Measurements from ENCODE around the gene LCN15.
"Not testable (repeated sequence)": the region's sequence is repeated elsewhere in the genome, so short reads cannot be mapped to it uniquely, and the experiment has no call there.

Gene LCN15

GRCh38 chr9:136762915-136763648 lies 1.2 kb downstream of the LCN15 start:
- peaks cover 0 to 6% of the 10 kb centered on the region in 2 donors for H3K27me3 ChIP-seq (ENCODE audit: control insufficient read depth in 2 of 2, insufficient read depth in 2 of 2, low read length in 2 of 2)

GRCh38 chr9:136762221-136762691 lies 2.1 kb downstream of the LCN15 start:
- Histone ChIP-seq H3K36me3 (ENCODE audit: control insufficient read depth in 2 of 2, insufficient read depth in 2 of 2, low read length in 2 of 2) (no peaks in the 10 kb centered on the region), H3K27me3 (ENCODE audit: control insufficient read depth in 2 of 2, insufficient read depth in 2 of 2, low read length in 2 of 2) (peaks cover 0 to 2% of the 10 kb centered on the region in 2 donors), H3K9me3 (ENCODE audit: control insufficient read depth in 2 of 2, low read length in 2 of 2) (no peaks in the 10 kb centered on the region), H3K9ac (ENCODE audit: low read depth in 1 of 2, low read length in 2 of 2) (no peak overlapping the region), H3K4me3 (ENCODE audit: low read length in 2 of 2) (no peak overlapping the region), H3K4me1 (ENCODE audit: control insufficient read depth in 2 of 2, insufficient read depth in 2 of 2, low read length in 2 of 2) (peaks cover 5 to 18% of the 10 kb centered on the region in 2 donors), H3K27ac (ENCODE audit: low read depth in 2 of 2, low read length in 2 of 2) (no peak overlapping the region)

More at GRCh38 chr9:136762915-136763648, 1.2 kb downstream of the LCN15 start:
- H3K9ac ChIP-seq (ENCODE audit: low read depth in 1 of 2, low read length in 2 of 2) = no peak overlapping the region
- H3K4me1 ChIP-seq (ENCODE audit: control insufficient read depth in 2 of 2, insufficient read depth in 2 of 2, low read length in 2 of 2) = peaks cover 5 to 18% of the 10 kb centered on the region in 2 donors
- no peak overlapping the region for H3K4me3 ChIP-seq (ENCODE audit: low read length in 2 of 2)
- no peaks in the 10 kb centered on the region for H3K9me3 ChIP-seq (ENCODE audit: control insufficient read depth in 2 of 2, low read length in 2 of 2)
- H3K27ac ChIP-seq (ENCODE audit: low read depth in 2 of 2, low read length in 2 of 2) = no peak overlapping the region
- H3K36me3 ChIP-seq (ENCODE audit: control insufficient read depth in 2 of 2, insufficient read depth in 2 of 2, low read length in 2 of 2) = no peaks in the 10 kb centered on the region

- Histone ChIP-seq H3K9ac (ENCODE audit: low read depth in 1 of 2, low read length in 2 of 2) (no peak overlapping the region), H3K27me3 (ENCODE audit: control insufficient read depth in 2 of 2, insufficient read depth in 2 of 2, low read length in 2 of 2) (peaks cover 0 to 2% of the 10 kb centered on the region in 2 donors), H3K4me1 (ENCODE audit: control insufficient read depth in 2 of 2, insufficient read depth in 2 of 2, low read length in 2 of 2) (peaks cover 5 to 16% of the 10 kb centered on the region in 2 donors), H3K4me3 (ENCODE audit: low read length in 2 of 2) (no peak overlapping the region), H3K9me3 (ENCODE audit: control insufficient read depth in 2 of 2, low read length in 2 of 2) (no peaks in the 10 kb centered on the region), H3K27ac (ENCODE audit: low read depth in 2 of 2, low read length in 2 of 2) (no peak overlapping the region), H3K36me3 (ENCODE audit: control insufficient read depth in 2 of 2, insufficient read depth in 2 of 2, low read length in 2 of 2) (no peaks in the 10 kb centered on the region)
Measured at GRCh38 chr9:136761545-136761981, 2.8 kb downstream of the LCN15 start.

GRCh38 chr9:136760834-136761544 lies 3.3 kb downstream of the LCN15 start:
- H3K27ac ChIP-seq (ENCODE audit: low read depth in 2 of 2, low read length in 2 of 2) = not testable (repeated sequence)

GRCh38 chr9:136760424-136760823 lies 3.9 kb downstream of the LCN15 start:
- Histone ChIP-seq H3K27ac (ENCODE audit: low read depth in 2 of 2, low read length in 2 of 2) (no peak overlapping the region), H3K9me3 (ENCODE audit: control insufficient read depth in 2 of 2, low read length in 2 of 2) (peaks cover 0 to 6% of the 10 kb centered on the region in 2 donors), H3K36me3 (ENCODE audit: control insufficient read depth in 2 of 2, insufficient read depth in 2 of 2, low read length in 2 of 2) (no peaks in the 10 kb centered on the region), H3K4me1 (ENCODE audit: control insufficient read depth in 2 of 2, insufficient read depth in 2 of 2, low read length in 2 of 2) (peaks cover 5 to 10% of the 10 kb centered on the region in 2 donors), H3K9ac (ENCODE audit: low read depth in 1 of 2, low read length in 2 of 2) (no peak overlapping the region), H3K27me3 (ENCODE audit: control insufficient read depth in 2 of 2, insufficient read depth in 2 of 2, low read length in 2 of 2) (peaks cover 0 to 2% of the 10 kb centered on the region in 2 donors), H3K4me3 (ENCODE audit: low read length in 2 of 2) (no peak overlapping the region)

More at GRCh38 chr9:136760834-136761544, 3.3 kb downstream of the LCN15 start:
- H3K9me3 ChIP-seq (ENCODE audit: control insufficient read depth in 2 of 2, low read length in 2 of 2); H3K27me3 ChIP-seq (ENCODE audit: control insufficient read depth in 2 of 2, insufficient read depth in 2 of 2, low read length in 2 of 2); H3K36me3 ChIP-seq (ENCODE audit: control insufficient read depth in 2 of 2, insufficient read depth in 2 of 2, low read length in 2 of 2); H3K9ac ChIP-seq (ENCODE audit: low read depth in 1 of 2, low read length in 2 of 2); H3K4me3 ChIP-seq (ENCODE audit: low read length in 2 of 2): not testable (repeated sequence)
- peaks cover 5 to 14% of the 10 kb centered on the region in 2 donors for H3K4me1 ChIP-seq (ENCODE audit: control insufficient read depth in 2 of 2, insufficient read depth in 2 of 2, low read length in 2 of 2)

- H3K27ac ChIP-seq (ENCODE audit: low read depth in 2 of 2, low read length in 2 of 2) = no peak overlapping the region
- no peak overlapping the region for H3K9ac ChIP-seq (ENCODE audit: low read depth in 1 of 2, low read length in 2 of 2)
- peaks cover 0 to 2% of the 10 kb centered on the region in 2 donors for H3K27me3 ChIP-seq (ENCODE audit: control insufficient read depth in 2 of 2, insufficient read depth in 2 of 2, low read length in 2 of 2)
- H3K4me3 ChIP-seq (ENCODE audit: low read length in 2 of 2) = no peak overlapping the region
- no peaks in the 10 kb centered on the region for H3K36me3 ChIP-seq (ENCODE audit: control insufficient read depth in 2 of 2, insufficient read depth in 2 of 2, low read length in 2 of 2)
- peaks cover 2 to 3% of the 10 kb centered on the region in 2 donors for H3K4me1 ChIP-seq (ENCODE audit: control insufficient read depth in 2 of 2, insufficient read depth in 2 of 2, low read length in 2 of 2)
- peaks cover 0 to 6% of the 10 kb centered on the region in 2 donors for H3K9me3 ChIP-seq (ENCODE audit: control insufficient read depth in 2 of 2, low read length in 2 of 2)
Measured at GRCh38 chr9:136759436-136760325, 4.6 kb downstream of the LCN15 start.

GRCh38 chr9:136759001-136759400 lies 5.3 kb downstream of the LCN15 start:
- peaks cover 0 to 2% of the 10 kb centered on the region in 2 donors for H3K27me3 ChIP-seq (ENCODE audit: control insufficient read depth in 2 of 2, insufficient read depth in 2 of 2, low read length in 2 of 2)
- H3K27ac ChIP-seq (ENCODE audit: low read depth in 2 of 2, low read length in 2 of 2) = no peak overlapping the region

GRCh38 chr9:136757751-136758140 lies 6.6 kb downstream of the LCN15 start:
- H3K27ac ChIP-seq (ENCODE audit: low read depth in 2 of 2, low read length in 2 of 2) = no peak overlapping the region
- no peaks in the 10 kb centered on the region for H3K4me1 ChIP-seq (ENCODE audit: control insufficient read depth in 2 of 2, insufficient read depth in 2 of 2, low read length in 2 of 2)
- H3K4me3 ChIP-seq (ENCODE audit: low read length in 2 of 2) = no peak overlapping the region
- peaks cover 0 to 6% of the 10 kb centered on the region in 2 donors for H3K9me3 ChIP-seq (ENCODE audit: control insufficient read depth in 2 of 2, low read length in 2 of 2)
- no peaks in the 10 kb centered on the region for H3K36me3 ChIP-seq (ENCODE audit: control insufficient read depth in 2 of 2, insufficient read depth in 2 of 2, low read length in 2 of 2)
- H3K9ac ChIP-seq (ENCODE audit: low read depth in 1 of 2, low read length in 2 of 2) = no peak overlapping the region
- H3K27me3 ChIP-seq (ENCODE audit: control insufficient read depth in 2 of 2, insufficient read depth in 2 of 2, low read length in 2 of 2) = peaks cover 0 to 2% of the 10 kb centered on the region in 2 donors

More at GRCh38 chr9:136759001-136759400, 5.3 kb downstream of the LCN15 start:
- Histone ChIP-seq H3K9me3 (ENCODE audit: control insufficient read depth in 2 of 2, low read length in 2 of 2) (peaks cover 0 to 6% of the 10 kb centered on the region in 2 donors), H3K4me1 (ENCODE audit: control insufficient read depth in 2 of 2, insufficient read depth in 2 of 2, low read length in 2 of 2) (no peaks in the 10 kb centered on the region), H3K36me3 (ENCODE audit: control insufficient read depth in 2 of 2, insufficient read depth in 2 of 2, low read length in 2 of 2) (no peaks in the 10 kb centered on the region), H3K4me3 (ENCODE audit: low read length in 2 of 2) (no peak overlapping the region), H3K9ac (ENCODE audit: low read depth in 1 of 2, low read length in 2 of 2) (no peak overlapping the region)

- Histone ChIP-seq H3K9ac (ENCODE audit: low read depth in 1 of 2, low read length in 2 of 2) (no peak overlapping the region), H3K27me3 (ENCODE audit: control insufficient read depth in 2 of 2, insufficient read depth in 2 of 2, low read length in 2 of 2) (peaks cover 0 to 2% of the 10 kb centered on the region in 2 donors), H3K36me3 (ENCODE audit: control insufficient read depth in 2 of 2, insufficient read depth in 2 of 2, low read length in 2 of 2) (no peaks in the 10 kb centered on the region), H3K4me3 (ENCODE audit: low read length in 2 of 2) (no peak overlapping the region), H3K27ac (ENCODE audit: low read depth in 2 of 2, low read length in 2 of 2) (no peak overlapping the region), H3K9me3 (ENCODE audit: control insufficient read depth in 2 of 2, low read length in 2 of 2) (peaks cover 0 to 6% of the 10 kb centered on the region in 2 donors), H3K4me1 (ENCODE audit: control insufficient read depth in 2 of 2, insufficient read depth in 2 of 2, low read length in 2 of 2) (no peaks in the 10 kb centered on the region)
Measured at GRCh38 chr9:136757328-136757727, 7.0 kb downstream of the LCN15 start.
